H9 (cell line): ENCODE measurements around the gene TCERG1L. TPM values are rescaled to one million over a fixed set of nuclear protein-coding genes. Genes with fewer than 3 reads are reported as not detected.

Experiments used
- DNase-seq: peaks from one replicate; pipeline ENCODE4 v3.0.0-alpha.2; 2017
- H2AFZ ChIP-seq: one replicate; pipeline ENCODE4 v1.6.1; 2013; ENCODE audit warnings: mild to moderate bottlenecking, low read length, control low read depth, moderate library complexity
- H2AK5ac ChIP-seq: 2 replicates; pipeline ENCODE4 v1.6.1; 2013; ENCODE audit warnings: low read length, control low read depth, mixed read lengths; ENCODE audit not compliant: insufficient read length
- H2BK120ac ChIP-seq: one replicate; pipeline ENCODE4 v1.6.1; 2013; ENCODE audit warnings: low read depth, mild to moderate bottlenecking, low read length, control low read depth, inconsistent platforms; ENCODE audit not compliant: poor library complexity, severe bottlenecking
- H2BK12ac ChIP-seq: 2 replicates; pipeline ENCODE4 v1.6.1; 2013; ENCODE audit warnings: low read length, control low read depth, mixed read lengths, low read depth; ENCODE audit not compliant: insufficient read length
- H2BK15ac ChIP-seq: 2 replicates; pipeline ENCODE4 v1.6.1; 2013; ENCODE audit warnings: low read depth, low read length, control low read depth
- H2BK20ac ChIP-seq: one replicate; pipeline ENCODE4 v1.6.1; 2013; ENCODE audit warnings: low read depth, mild to moderate bottlenecking, low read length, control low read depth, inconsistent platforms; ENCODE audit not compliant: poor library complexity, severe bottlenecking
- H2BK5ac ChIP-seq: 2 replicates; pipeline ENCODE4 v1.6.1; 2013; ENCODE audit warnings: low read length, control low read depth, mixed read lengths; ENCODE audit not compliant: insufficient read length
- H3K14ac ChIP-seq: 2 replicates; pipeline ENCODE4 v1.6.1; 2013; ENCODE audit warnings: low read length, control low read depth; ENCODE audit not compliant: insufficient read depth
- H3K18ac ChIP-seq: 2 replicates; pipeline ENCODE4 v1.6.1; 2013; ENCODE audit warnings: low read depth, mild to moderate bottlenecking, mixed read lengths, low read length, control low read depth; ENCODE audit not compliant: insufficient read length
- H3K23ac ChIP-seq: 2 replicates; pipeline ENCODE4 v1.6.1; 2013; ENCODE audit warnings: low read length, control low read depth, mixed read lengths, low read depth; ENCODE audit not compliant: insufficient read length
- H3K23me2 ChIP-seq: 2 replicates; pipeline ENCODE4 v1.6.1; 2013; ENCODE audit warnings: low read depth, mild to moderate bottlenecking, mixed read lengths, low read length, control low read depth; ENCODE audit not compliant: insufficient read length, poor library complexity, severe bottlenecking
- H3K27ac ChIP-seq: 2 replicates; pipeline ENCODE4 v1.5.1; 2013; ENCODE audit warnings: low read length, control low read depth, mixed read lengths, low read depth; ENCODE audit not compliant: insufficient read length
- H3K27me3 ChIP-seq: 2 replicates; pipeline ENCODE4 v1.6.1; 2013; ENCODE audit warnings: low read length, control low read depth, inconsistent platforms; ENCODE audit not compliant: insufficient read depth
- H3K4ac ChIP-seq: 2 replicates; pipeline ENCODE4 v1.6.1; 2013; ENCODE audit warnings: low read depth, mild to moderate bottlenecking, control low read depth, inconsistent platforms, low read length, moderate library complexity
- H3K4me1 ChIP-seq: 2 replicates; pipeline ENCODE4 v1.6.1; 2013; ENCODE audit warnings: low read length, control low read depth, inconsistent platforms; ENCODE audit not compliant: insufficient read depth
- H3K4me2 ChIP-seq: 2 replicates; pipeline ENCODE4 v1.6.1; 2013; ENCODE audit warnings: low read length, control low read depth, mixed read lengths; ENCODE audit not compliant: insufficient read length, insufficient read depth
- H3K56ac ChIP-seq: 2 replicates; pipeline ENCODE4 v1.6.1; 2013; ENCODE audit warnings: low read depth, mild to moderate bottlenecking, mixed read lengths, low read length, control low read depth; ENCODE audit not compliant: insufficient read length
- H3K79me1 ChIP-seq: 2 replicates; pipeline ENCODE4 v1.6.1; 2013; ENCODE audit warnings: low read depth, mild to moderate bottlenecking, moderate library complexity, low read length, control low read depth, inconsistent platforms; ENCODE audit not compliant: insufficient read depth, poor library complexity, severe bottlenecking
- H3K79me2 ChIP-seq: 2 replicates; pipeline ENCODE4 v1.6.1; 2013; ENCODE audit warnings: low read length, control low read depth, inconsistent platforms; ENCODE audit not compliant: insufficient read depth
- H3K9ac ChIP-seq: 2 replicates; pipeline ENCODE4 v1.6.1; 2013; ENCODE audit warnings: low read length, control low read depth, mixed read lengths; ENCODE audit not compliant: insufficient read length; ENCODE audit errors: extremely low read depth
- H3K9me3 ChIP-seq: one replicate; pipeline ENCODE4 v1.6.1; 2013; ENCODE audit warnings: low read depth, low read length, inconsistent platforms; ENCODE audit not compliant: control insufficient read depth
- H3T11ph ChIP-seq: one replicate; pipeline ENCODE4 v1.6.1; 2013; ENCODE audit warnings: mild to moderate bottlenecking, low read length, control low read depth, inconsistent platforms
- H4K20me1 ChIP-seq: one replicate; pipeline ENCODE4 v1.6.1; 2013; ENCODE audit not compliant: control insufficient read depth, insufficient read length, insufficient read depth
- H4K5ac ChIP-seq: 2 replicates; pipeline ENCODE4 v1.6.1; 2013; ENCODE audit warnings: low read depth, mild to moderate bottlenecking, mixed read lengths, low read length, control low read depth; ENCODE audit not compliant: insufficient read length
- H4K8ac ChIP-seq: replicated peaks from 2 replicates; pipeline ENCODE4 v1.6.1; 2013; ENCODE audit warnings: low read length, control low read depth, mixed read lengths, low read depth; ENCODE audit not compliant: insufficient read length
- H4K91ac ChIP-seq: 2 replicates; pipeline ENCODE4 v1.6.1; 2013; ENCODE audit warnings: low read depth, mild to moderate bottlenecking, moderate library complexity, mixed read lengths, low read length, control low read depth; ENCODE audit not compliant: insufficient read length
- H3K27ac Mint-ChIP-seq, 3 experiments: 2 replicates in 2 of 3; 3 replicates in 1 of 3; pipeline ENCODE4 v1.8.0; 2020 to 2021; ENCODE audit warnings: mixed read lengths in 3 of 3, mild to moderate bottlenecking in 1 of 3, moderate library complexity in 1 of 3
- H3K27me3 Mint-ChIP-seq: 2 replicates; pipeline ENCODE4 v1.8.0; 2021; ENCODE audit warnings: low read depth, mild to moderate bottlenecking, moderate library complexity, mixed read lengths
- H3K36me3 Mint-ChIP-seq, 3 experiments: 2 replicates in 2 of 3; 3 replicates in 1 of 3; pipeline ENCODE4 v1.8.0; 2020 to 2021; ENCODE audit warnings: low read depth in 3 of 3, mixed read lengths in 3 of 3; ENCODE audit not compliant: insufficient read depth in 1 of 3
- H3K4me1 Mint-ChIP-seq, 2 experiments: 2 replicates each; pipeline ENCODE4 v1.8.0; 2020; ENCODE audit warnings: mixed read lengths in 2 of 2
- H3K4me3 Mint-ChIP-seq, 2 experiments: 2 replicates in 1 of 2; 3 replicates in 1 of 2; pipeline ENCODE4 v1.8.0; 2020 to 2021; ENCODE audit warnings: mild to moderate bottlenecking in 2 of 2, mixed read lengths in 2 of 2, moderate library complexity in 1 of 2
- H3K9me3 Mint-ChIP-seq, 2 experiments: 2 replicates in 1 of 2; 3 replicates in 1 of 2; pipeline ENCODE4 v1.8.0; 2020; ENCODE audit warnings: mild to moderate bottlenecking in 2 of 2, mixed read lengths in 2 of 2, moderate library complexity in 1 of 2
- CTCF ChIP-seq: fragments of 200-600 bp; sonication (generic); conservative IDR thresholded peaks from 3 replicates; pipeline ENCODE4 v1.8.0; 2021; ENCODE audit warnings: antibody characterized with exemption, mild to moderate bottlenecking
- WGBS: extraction: QIAGEN DNeasy Blood & Tissue Kit; methylation state at CpG from one replicate; pipeline ENCODE4 v1.1.7; 2013; ENCODE audit warnings: missing lambda C conversion rate, low lambda C conversion rate, mixed read lengths; ENCODE audit not compliant: insufficient read length; ENCODE audit errors: extremely low coverage; 5-methylcytosine and 5-hydroxymethylcytosine counted together
- total RNA-seq: library from RNA; stranded (reverse); gene quantifications from 2 replicates; pipeline ENCODE4 v1.2.1, GENCODE V29; 2021

Gene TCERG1L
- total RNA-seq, 1 experiment from 2014 or later, result 3.3 TPM

DNA sequence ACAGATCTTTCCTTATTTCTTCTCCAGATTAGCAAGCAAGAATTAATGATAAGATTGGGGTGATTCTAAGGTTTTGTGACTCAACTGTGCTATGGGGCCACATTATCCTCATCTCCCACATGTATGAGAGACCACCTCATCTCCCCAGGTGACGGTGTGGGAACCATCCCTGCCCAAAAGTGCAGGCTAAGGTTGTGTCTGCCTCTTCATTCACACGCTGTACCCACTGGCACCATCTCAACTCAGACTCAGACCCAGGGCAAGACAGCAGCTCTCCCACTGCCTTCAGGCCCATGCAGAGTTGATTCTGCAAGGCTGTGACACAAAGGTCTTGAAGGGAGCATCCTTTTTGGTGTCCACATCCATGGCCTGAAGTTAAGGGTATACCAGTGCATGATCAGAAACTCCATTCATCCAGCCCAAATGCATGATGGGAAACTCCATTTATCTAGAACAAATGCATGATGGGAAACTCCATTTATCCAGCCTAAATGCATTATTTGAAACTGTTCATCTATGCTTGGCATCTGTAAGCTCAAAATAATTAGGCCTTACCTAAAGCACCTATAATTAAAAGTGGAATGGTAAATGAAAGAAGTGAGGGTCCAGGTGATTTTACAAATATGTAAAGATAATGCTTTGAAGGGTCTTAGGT is 99.4 kb downstream of the TCERG1L start:
- no peak overlapping the region for H3T11ph ChIP-seq
- H3K27ac Mint-ChIP-seq, result no peak overlapping the region
- H2AK5ac ChIP-seq, result no peak overlapping the region
- no peaks in the 10 kb centered on the region for H3K9me3 ChIP-seq
- H3K23me2 ChIP-seq, result no peaks in the 10 kb centered on the region
- no CpG with 5 or more reads among the region's 2 CpGs for WGBS
- H4K20me1 ChIP-seq, result no peaks in the 10 kb centered on the region
- H3K4me2 ChIP-seq, result no peak overlapping the region
- no peak overlapping the region for H2BK20ac ChIP-seq
- no peak overlapping the region for H2BK120ac ChIP-seq
- no peaks in the 10 kb centered on the region for H3K79me2 ChIP-seq
- H3K23ac ChIP-seq, result no peak overlapping the region
- no peaks in the 10 kb centered on the region for H3K27me3 ChIP-seq
- H3K4me3 Mint-ChIP-seq, result no peak overlapping the region
- H3K14ac ChIP-seq, result no peak overlapping the region
- H2BK12ac ChIP-seq, result no peak overlapping the region
- H3K9me3 Mint-ChIP-seq, result no peaks in the 10 kb centered on the region; a peak in 1 of 5 replicates
- no peak overlapping the region for H2AFZ ChIP-seq
- no peak overlapping the region for H2BK5ac ChIP-seq
- H3K18ac ChIP-seq, result no peak overlapping the region
- H4K8ac ChIP-seq, result no peak overlapping the region
- H3K9ac ChIP-seq, result no peak overlapping the region
- H2BK15ac ChIP-seq, result no peak overlapping the region
- peak; percentile 5 for DNase-seq
- H3K79me1 ChIP-seq, result no peaks in the 10 kb centered on the region
- no peak overlapping the region for H3K4ac ChIP-seq
- H4K91ac ChIP-seq, result no peak overlapping the region
- H3K4me1 Mint-ChIP-seq, result peaks cover 2% of the 10 kb centered on the region in 2 experiments; a peak in 2 of 4 replicates
- H3K27me3 Mint-ChIP-seq, result no peaks in the 10 kb centered on the region
- no peak for TF ChIP-seq CTCF
- no peaks in the 10 kb centered on the region for H3K4me1 ChIP-seq
- no peak overlapping the region for H3K56ac ChIP-seq
- H3K27ac ChIP-seq, result no peak overlapping the region
- H3K36me3 Mint-ChIP-seq, result no peaks in the 10 kb centered on the region
- H4K5ac ChIP-seq, result no peak overlapping the region
